HG03097 (cell line): ENCODE measurements around the gene RAD54L.
"Not testable (repeated sequence)": the region's sequence is repeated elsewhere in the genome, so short reads cannot be mapped to it uniquely, and the experiment has no call there.

Experiments
- ATAC-seq: cut with Tn5 transposase; IDR thresholded peaks from one replicate; pipeline ENCODE4 v1.9.1; 2021; ENCODE audit not compliant: unreplicated experiment, low FRiP score

Gene RAD54L

DNA sequence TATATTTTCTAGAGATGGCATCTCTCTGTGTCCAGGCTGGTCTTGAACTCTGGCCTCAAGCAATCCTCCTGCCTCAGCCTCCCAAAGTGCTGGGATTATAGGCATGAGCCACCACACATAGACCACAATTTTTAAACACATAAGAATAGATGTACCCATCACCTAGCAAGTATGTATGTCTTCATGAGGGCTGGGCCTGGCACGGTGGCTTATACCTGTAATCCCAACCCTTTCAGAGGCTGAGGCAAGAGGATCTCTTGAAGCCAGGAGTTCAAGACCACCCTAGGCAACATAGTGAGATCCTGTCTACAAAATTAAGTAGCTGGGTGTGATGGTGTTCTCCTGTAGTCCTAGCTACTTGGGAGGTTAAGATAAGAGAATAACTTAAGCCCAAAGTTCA is 69.8 kb downstream of the RAD54L start:
- no peak for ATAC-seq

DNA sequence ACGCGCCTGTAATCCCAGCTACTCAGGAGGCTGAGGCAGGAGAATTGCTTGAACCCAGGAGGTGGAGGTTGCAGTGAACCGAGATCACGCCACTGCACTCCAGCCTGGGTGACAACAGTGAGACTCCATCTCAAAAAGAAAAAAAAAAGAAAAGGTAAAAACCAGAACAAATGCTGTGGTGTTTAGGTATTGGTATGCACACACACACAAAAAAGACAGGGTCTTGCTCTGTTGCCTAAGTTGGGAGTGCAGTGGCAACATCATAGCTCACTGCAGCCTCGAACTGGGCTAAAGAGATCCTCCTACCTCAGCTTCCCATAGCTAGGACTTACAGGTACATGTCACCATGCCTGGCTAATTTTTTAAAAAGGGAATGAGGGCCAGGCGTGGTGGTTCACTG is 71.7 kb downstream of the RAD54L start:
- not testable (repeated sequence) for ATAC-seq

DNA sequence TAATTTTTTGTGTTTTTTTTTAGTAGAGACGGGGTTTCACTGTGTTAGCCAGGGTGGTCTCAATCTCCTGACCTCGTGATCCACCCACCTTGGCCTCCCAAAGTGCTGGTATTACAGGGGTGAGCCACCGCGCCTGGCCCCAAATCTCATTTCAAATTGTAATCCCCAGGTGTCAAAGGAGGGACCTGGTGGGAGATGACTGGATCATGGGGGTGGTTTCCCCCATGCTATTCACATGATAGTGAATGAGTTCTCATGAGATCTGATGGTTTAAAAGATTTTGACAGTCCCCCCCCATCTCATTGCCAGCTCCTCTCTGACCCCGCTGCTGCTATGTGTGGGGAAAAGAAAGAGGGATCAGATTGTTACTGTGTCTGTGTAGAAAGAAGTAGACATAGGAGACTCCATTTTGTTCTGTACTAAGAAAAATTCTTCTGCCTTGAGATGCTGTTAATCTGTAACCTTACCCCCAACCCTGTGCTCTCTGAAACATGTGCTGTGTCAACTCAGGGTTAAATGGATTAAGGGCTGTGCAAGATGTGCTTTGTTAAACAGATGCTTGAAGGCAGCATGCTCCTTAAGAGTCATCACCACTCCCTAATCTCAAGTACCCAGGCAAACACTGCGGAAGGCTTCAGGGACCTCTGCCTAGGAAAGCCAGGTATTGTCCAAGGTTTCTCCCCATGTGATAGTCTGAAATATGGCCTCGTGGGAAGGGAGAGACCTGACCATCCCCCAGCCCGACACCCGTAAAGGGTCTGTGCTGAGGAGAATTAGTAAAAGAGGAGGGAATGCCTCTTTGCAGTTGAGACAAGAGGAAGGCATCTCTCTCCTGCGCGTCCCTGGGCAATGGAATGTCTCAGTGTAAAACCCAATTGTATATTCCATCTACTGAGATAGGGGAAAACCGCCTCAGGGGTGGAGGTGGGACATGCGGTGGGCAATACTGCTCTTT is 72.7 kb downstream of the RAD54L start:
- not testable (repeated sequence) for ATAC-seq

DNA sequence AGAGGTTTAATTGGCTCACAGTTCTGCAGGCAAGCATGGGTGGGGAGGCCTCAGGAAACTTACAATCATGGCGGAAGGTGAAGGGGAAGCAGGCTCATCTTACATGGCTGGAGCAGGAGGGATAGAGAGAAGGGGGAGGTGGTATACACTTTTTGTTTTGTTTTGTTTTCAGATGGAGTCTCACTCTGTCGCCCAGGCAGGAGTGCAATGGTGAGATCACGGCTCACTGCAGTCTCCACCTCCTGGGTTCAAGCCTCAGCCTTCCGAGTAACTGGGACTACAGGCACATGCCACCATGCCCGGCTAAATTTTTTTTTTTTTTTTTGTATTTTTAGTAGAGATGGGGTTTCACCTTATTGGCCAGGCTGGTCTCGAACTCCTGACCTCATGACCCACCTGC is 74.6 kb downstream of the RAD54L start:
- not testable (repeated sequence) for ATAC-seq

DNA sequence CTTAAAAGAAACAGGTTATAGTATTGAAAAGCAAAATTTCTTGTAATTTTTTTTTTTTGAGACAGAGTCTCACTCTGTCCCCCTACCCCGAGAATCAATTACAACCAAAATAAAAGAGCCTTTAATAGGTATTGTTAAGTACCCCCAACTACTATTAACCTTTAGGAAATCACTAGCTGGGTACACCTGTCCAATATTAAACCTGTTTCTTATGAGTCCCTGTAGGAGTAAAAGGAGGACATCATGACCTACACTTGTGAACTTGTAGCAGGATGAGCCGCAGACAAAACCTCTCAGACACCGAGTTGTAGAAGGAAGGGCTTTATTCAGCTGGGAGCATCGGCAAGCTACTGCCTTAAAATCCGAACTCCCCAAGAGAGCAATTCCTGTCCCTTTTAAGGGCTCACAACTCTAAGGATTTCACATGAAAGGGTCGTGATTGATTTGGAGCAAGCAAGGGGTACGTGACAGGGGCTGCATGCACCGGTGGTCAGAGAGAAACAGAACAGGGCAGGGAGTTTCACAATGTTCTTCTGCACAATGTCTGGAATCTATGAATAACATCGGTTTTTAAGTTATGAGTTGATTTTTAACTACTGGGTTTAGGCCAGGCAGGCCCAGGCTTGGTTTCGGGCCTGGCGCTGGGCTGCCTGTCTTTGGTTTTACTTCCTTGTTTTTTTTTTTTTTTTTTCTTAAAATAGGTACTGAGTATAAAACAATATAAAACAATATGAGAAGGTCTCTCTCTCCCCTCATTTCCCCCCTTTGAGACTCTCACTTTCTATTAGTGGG is 77.9 kb downstream of the RAD54L start:
- ATAC-seq: not testable (repeated sequence)
